SK-N-SH treated with all-trans-retinoic acid at 6 μM for 48 hours (cell line): ENCODE data around the gene SEL1L3.

Experiments used
- ATAC-seq: fragments of 200-7000 bp; cut with Tn5 transposase; 3 replicates; pipeline ENCODE4 v1.9.1; 2020; ENCODE audit warnings: mild to moderate bottlenecking, moderate library complexity
- ARNTL ChIP-seq: fragments of 450-650 bp; formaldehyde crosslinking; IDR thresholded peaks from 2 replicates; pipeline ENCODE4 v1.5.0; 2020; ENCODE audit warnings: low read depth, mild to moderate bottlenecking, moderate library complexity, borderline replicate concordance
- ZC3H10 ChIP-seq: fragments of 250-450 bp; sonication (Bioruptor Pico); IDR thresholded peaks from 2 replicates; pipeline ENCODE4 v1.5.1; 2021; ENCODE audit warnings: mild to moderate bottlenecking, moderate library complexity
- ZFP3 ChIP-seq: fragments of 250-450 bp; sonication (Bioruptor Pico); IDR thresholded peaks from 2 replicates; pipeline ENCODE4 v1.5.0; 2020; ENCODE audit warnings: mild to moderate bottlenecking, moderate library complexity

SEL1L3 gene

GRCh38 chr4:25697516-25697915 is 165.3 kb downstream of the SEL1L3 start:
- no peak for ATAC-seq

More at GRCh38 chr4:25697516-25697915, 165.3 kb downstream of the SEL1L3 start:
- no peak for TF ChIP-seq ARNTL
- TF ChIP-seq ZFP3 (CRISPR knock-in tag): no peak
- TF ChIP-seq ZC3H10: no peak
